PC-3 (cell line): Measurements from ENCODE around the gene MACROH2A2. TPM values are rescaled to one million over a fixed set of nuclear protein-coding genes. Genes with fewer than 3 reads are reported as not detected.
A peak's percentile ranks its signal among the peaks of the same experiment; 100 is the strongest.

ENCODE experiments used
- ATAC-seq: fragments of 200-7000 bp; cut with Tn5 transposase; 2 replicates; pipeline ENCODE4 v1.9.1; 2020; ENCODE audit warnings: mild to moderate bottlenecking, moderate library complexity
- BruUV-seq: library from RNA; stranded (reverse); fragments of 400-500 nt; replicated peaks from 2 replicates; lab custom pipeline; 2021; lab: Mats Ljungman, UMichigan
- CTCF ChIA-PET: fragments of 300-600 bp; sonication (Branson Sonifier 250); formaldehyde crosslinking; loops from one replicate; lab custom pipeline; 2022; ENCODE audit warnings: antibody characterized with exemption; lab: Charles Lee
- POLR2A ChIA-PET: fragments of 300-600 bp; sonication (Branson Sonifier 250); formaldehyde crosslinking; loops from one replicate; lab custom pipeline; 2022; ENCODE audit warnings: antibody characterized with exemption; ENCODE audit not compliant: unreplicated experiment; lab: Charles Lee
- DNase-seq: peaks from one replicate; pipeline ENCODE4 v3.0.0-alpha.2; 2015
- H2AFZ ChIP-seq: fragments of 300-600 bp; sonication (generic); 2 replicates; pipeline ENCODE4 v1.6.0; 2016; ENCODE audit warnings: antibody characterized with exemption, low read length
- H3F3A ChIP-seq: fragments of 300-600 bp; sonication (generic); one replicate; pipeline ENCODE4 v1.6.0; 2017; ENCODE audit warnings: antibody characterized with exemption, low read length, control low read depth, mild to moderate bottlenecking; ENCODE audit not compliant: unreplicated experiment
- H3K27ac ChIP-seq: fragments of 300-600 bp; sonication (generic); 2 replicates; pipeline ENCODE4 v1.5.1; 2016; ENCODE audit warnings: mild to moderate bottlenecking, low read length
- H3K27me3 ChIP-seq: fragments of 300-600 bp; sonication (generic); 2 replicates; pipeline ENCODE4 v1.6.1; 2016; ENCODE audit warnings: low read length, mixed read lengths
- H3K36me3 ChIP-seq: fragments of 300-600 bp; sonication (generic); 2 replicates; pipeline ENCODE4 v1.6.1; 2016; ENCODE audit warnings: low read depth, mixed run types, low read length, mixed read lengths
- H3K4me1 ChIP-seq: fragments of 300-600 bp; sonication (generic); 2 replicates; pipeline ENCODE4 v1.5.1; 2016; ENCODE audit warnings: low read length; ENCODE audit not compliant: insufficient read depth
- H3K4me2 ChIP-seq: fragments of 300-600 bp; sonication (generic); 2 replicates; pipeline ENCODE4 v1.6.0; 2016; ENCODE audit warnings: low read length
- H3K4me3 ChIP-seq: fragments of 300-600 bp; sonication (generic); 2 replicates; pipeline ENCODE4 v1.5.1; 2016; ENCODE audit warnings: mild to moderate bottlenecking, low read length, mixed read lengths
- H3K79me2 ChIP-seq: fragments of 300-600 bp; sonication (generic); 2 replicates; pipeline ENCODE4 v1.6.1; 2017; ENCODE audit warnings: low read length, mixed read lengths
- H3K9ac ChIP-seq: fragments of 300-600 bp; sonication (generic); 2 replicates; pipeline ENCODE4 v1.6.0; 2016; ENCODE audit warnings: mild to moderate bottlenecking, low read length
- H3K9me2 ChIP-seq: fragments of 300-600 bp; sonication (generic); replicated peaks from 2 replicates; pipeline ENCODE4 v1.6.1; 2016; ENCODE audit warnings: mixed run types, low read length, mixed read lengths
- H3K9me3 ChIP-seq: fragments of 300-600 bp; sonication (generic); 2 replicates; pipeline ENCODE4 v1.6.1; 2016; ENCODE audit warnings: low read length, mixed read lengths
- H4K20me1 ChIP-seq: fragments of 300-600 bp; sonication (generic); 2 replicates; pipeline ENCODE4 v1.6.1; 2016; ENCODE audit warnings: low read length, mixed read lengths
- CTCF ChIP-seq: fragments of 300-600 bp; sonication (generic); conservative IDR thresholded peaks from 2 replicates; pipeline ENCODE4 v1.5.1; 2017; ENCODE audit warnings: antibody characterized with exemption, low read depth, mild to moderate bottlenecking, low read length
- EZH2 ChIP-seq: fragments of 300-600 bp; sonication (generic); IDR thresholded peaks from one replicate; pipeline ENCODE4 v1.6.1; 2017; ENCODE audit warnings: antibody characterized with exemption, mild to moderate bottlenecking, low read length; ENCODE audit not compliant: unreplicated experiment
- EZH2phosphoT487 ChIP-seq: fragments of 300-600 bp; sonication (generic); IDR thresholded peaks from 2 replicates; pipeline ENCODE4 v1.6.1; 2018; ENCODE audit warnings: mild to moderate bottlenecking, antibody characterized with exemption, low read length, borderline replicate concordance
- intact Hi-C: fragments of 100-400 bp; cut with micrococcal nuclease; formaldehyde crosslinking; loops from 2 replicates; pipeline ENCODE4 v1.9.0; 2023
- total RNA-seq: library from RNA; depleted of rRNA; stranded (reverse); fragments of >200 nt; gene quantifications from 2 replicates; pipeline ENCODE4 v1.2.3, GENCODE V29; 2014

Gene MACROH2A2
- total RNA-seq, 1 experiment from 2014 or later, result 86.7 TPM

DNA sequence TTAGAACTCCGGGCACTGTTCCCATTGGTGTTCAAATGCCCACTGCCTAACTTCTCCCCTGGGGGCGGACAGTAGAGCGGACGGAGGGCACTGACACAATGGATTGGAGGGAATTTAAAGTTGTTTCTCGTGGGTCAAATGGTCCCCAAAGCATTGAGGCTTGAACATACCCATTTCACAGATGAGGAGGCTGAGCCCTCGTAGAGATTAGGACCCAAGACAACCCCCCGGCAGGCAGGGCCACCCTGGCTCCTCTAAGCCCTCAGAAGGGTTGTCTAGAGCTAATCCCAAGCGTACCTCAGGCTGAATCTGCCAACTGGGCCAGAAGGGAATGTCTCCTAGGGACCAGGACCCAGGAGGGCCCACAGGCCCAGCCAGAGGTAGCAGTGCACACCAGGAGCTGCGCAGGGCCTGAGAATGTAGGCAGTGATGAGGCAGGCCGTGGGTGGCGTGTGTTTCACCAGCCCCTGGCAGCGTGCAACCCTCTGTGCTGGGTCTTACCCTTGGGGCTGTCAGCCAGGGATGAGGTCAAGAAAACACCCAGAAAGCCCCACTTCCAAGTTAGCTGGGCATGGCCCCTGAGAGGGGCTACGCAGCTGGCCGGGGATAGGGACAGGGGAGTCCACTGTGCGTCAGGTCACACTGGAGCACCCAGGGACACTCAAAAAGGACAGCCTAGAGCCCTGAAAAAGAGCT lies 74.2 kb downstream of the MACROH2A2 start:
- no peaks in the 10 kb centered on the region for H3K9me3 ChIP-seq
- intact Hi-C loops, result no loop called here
- no TSS peak for BruUV-seq

GRCh38 chr10:70130878-70131559 lies 78.4 kb downstream of the MACROH2A2 start:
- Histone ChIP-seq H3K4me2 (peak overlapping the region; percentile 86), H3K9ac (peak overlapping the region; percentile 76; the same call in 1 of the 2 replicates), H3K9me2 (no peaks in the 10 kb centered on the region), H3K79me2 (peaks cover 46% of the 10 kb centered on the region), H3K27me3 (no peaks in the 10 kb centered on the region), H3K36me3 (no peaks in the 10 kb centered on the region), H3F3A (no peaks in the 10 kb centered on the region), H3K9me3 (no peaks in the 10 kb centered on the region), H3K4me3 (peak overlapping the region; percentile 70), H3K27ac (peak overlapping the region; percentile 53), H3K4me1 (peaks cover 31% of the 10 kb centered on the region), H4K20me1 (no peaks in the 10 kb centered on the region), H2AFZ (peak overlapping the region; percentile 4)
- BruUV-seq, result no TSS peak
- TF ChIP-seq CTCF (no peak), EZH2 (no peak), EZH2phosphoT487 (no peak)
- ATAC-seq (peak; percentile 16), DNase-seq (peak; percentile 87)
- ChIA-PET POLR2A (no interaction called here), CTCF (interaction anchor here (0.7 kb wide), 2 partner anchors 12 to 23 kb away, joined by 3 read pairs; no protein-coding TSS in a partner anchor)
- intact Hi-C loops, result no loop called here

More for the DNA sequence above, 74.2 kb downstream of the MACROH2A2 start:
- Histone ChIP-seq H3F3A (no peaks in the 10 kb centered on the region), H3K4me1 (peaks cover 18% of the 10 kb centered on the region), H4K20me1 (no peaks in the 10 kb centered on the region), H3K27ac (no peak overlapping the region), H3K27me3 (no peaks in the 10 kb centered on the region), H3K9me2 (no peaks in the 10 kb centered on the region), H3K4me3 (no peak overlapping the region), H2AFZ (no peak overlapping the region), H3K9ac (no peak overlapping the region), H3K4me2 (no peak overlapping the region), H3K36me3 (peaks cover 7% of the 10 kb centered on the region; the same call in 1 of the 2 replicates), H3K79me2 (peaks cover 35% of the 10 kb centered on the region)
- TF ChIP-seq CTCF, result no peak
- TF ChIP-seq EZH2, result no peak
- TF ChIP-seq EZH2phosphoT487, result no peak
- no peak for DNase-seq
- POLR2A ChIA-PET, result no interaction called here
- CTCF ChIA-PET, result no interaction called here
- ATAC-seq, result no peak
